ENCODE data around the gene PGP. TPM values are rescaled to one million over a fixed set of nuclear protein-coding genes. Genes with fewer than 3 reads are reported as not detected.

Gene PGP
- polyA plus RNA-seq, 1 donor (not counting 4 experiments of a cell fraction or from before 2014, with no cell fraction given): 10.3 TPM

- dilution Hi-C loops (cut with MboI; ENCODE audit: extremely low pct_ligation_motif_present, low sequenced_read_pairs): no loop called here
- Histone ChIP-seq H3K9ac (ENCODE audit: control insufficient read depth, extremely low read depth, insufficient read depth, low read length) (no peak overlapping the region), H3K27me3 (ENCODE audit: control insufficient read depth, extremely low read depth, insufficient read depth, low read length) (no peaks in the 10 kb centered on the region), H3K9me3 (ENCODE audit: control insufficient read depth, low read depth, low read length) (no peaks in the 10 kb centered on the region), H3K27ac (ENCODE audit: control insufficient read depth, insufficient read depth, low read length) (no peak overlapping the region), H3K36me3 (ENCODE audit: control insufficient read depth in 2 of 2, extremely low read depth in 1 of 2, insufficient read depth in 2 of 2, low read length in 2 of 2) (peaks cover 21 to 45% of the 10 kb centered on the region in 2 experiments), H3K9me1 (ENCODE audit: control insufficient read depth, extremely low read depth, insufficient read depth, low read length) (peaks cover 3% of the 10 kb centered on the region), H3K4me3 (ENCODE audit: control insufficient read depth in 2 of 3, extremely low read depth in 1 of 3, insufficient read depth in 2 of 3, low read depth in 1 of 3, low read length in 3 of 3) (no peak overlapping the region), H2AFZ (ENCODE audit: control insufficient read depth, low read length) (no peak overlapping the region), H4K20me1 (ENCODE audit: control insufficient read depth, extremely low read depth, insufficient read depth, low read length) (no peaks in the 10 kb centered on the region), H3K79me2 (ENCODE audit: control insufficient read depth, insufficient read depth, low read length) (peaks cover 41% of the 10 kb centered on the region), H3K4me1 (ENCODE audit: control insufficient read depth, extremely low read depth, insufficient read depth, low read length) (peaks cover 21% of the 10 kb centered on the region), H3K4me2 (ENCODE audit: control insufficient read depth, extremely low read depth, insufficient read depth, low read depth, low read length) (no peak overlapping the region)
- FAIRE-seq (no peak), DNase-seq (ENCODE audit: low read depth, low spot score) (no peak)
- TF ChIP-seq EZH2 (IDR thresholded peaks at IDR 0.05; ENCODE audit: low read length): no peak
Measured at GRCh38 chr16:2229091-2229490, 14.5 kb upstream of the PGP start.

- FAIRE-seq (no peak), DNase-seq (ENCODE audit: low read depth, low spot score) (no peak)
- peaks cover 46% of the 10 kb centered on the region for H3K79me2 ChIP-seq (ENCODE audit: control insufficient read depth, insufficient read depth, low read length)
- no peaks in the 10 kb centered on the region for H4K20me1 ChIP-seq (ENCODE audit: control insufficient read depth, extremely low read depth, insufficient read depth, low read length)
- H3K27me3 ChIP-seq (ENCODE audit: control insufficient read depth, extremely low read depth, insufficient read depth, low read length): no peaks in the 10 kb centered on the region
- H3K4me2 ChIP-seq (ENCODE audit: control insufficient read depth, extremely low read depth, insufficient read depth, low read depth, low read length): no peak overlapping the region
- peaks cover 21% of the 10 kb centered on the region for H3K4me1 ChIP-seq (ENCODE audit: control insufficient read depth, extremely low read depth, insufficient read depth, low read length)
- H3K9ac ChIP-seq (ENCODE audit: control insufficient read depth, extremely low read depth, insufficient read depth, low read length): no peak overlapping the region
- H3K9me1 ChIP-seq (ENCODE audit: control insufficient read depth, extremely low read depth, insufficient read depth, low read length): peaks cover 3% of the 10 kb centered on the region
- TF ChIP-seq CTCF (optimal IDR thresholded peaks at IDR 0.05 in 1 of 3, IDR thresholded peaks at IDR 0.05 in 1 of 3, conservative IDR thresholded peaks at IDR 0.05 in 1 of 3; ENCODE audit: extremely low read depth in 1 of 3, insufficient read depth in 2 of 3, low read length in 3 of 3): no peak
- no peak for TF ChIP-seq EZH2 (IDR thresholded peaks at IDR 0.05; ENCODE audit: low read length)
- H3K9me3 ChIP-seq (ENCODE audit: control insufficient read depth, low read depth, low read length): no peaks in the 10 kb centered on the region
- H3K27ac ChIP-seq (ENCODE audit: control insufficient read depth, insufficient read depth, low read length): no peak overlapping the region
- H3K36me3 ChIP-seq (ENCODE audit: control insufficient read depth in 2 of 2, extremely low read depth in 1 of 2, insufficient read depth in 2 of 2, low read length in 2 of 2): peaks cover 20 to 41% of the 10 kb centered on the region in 2 experiments
- dilution Hi-C loops (cut with MboI; ENCODE audit: extremely low pct_ligation_motif_present, low sequenced_read_pairs): no loop called here
- no peak overlapping the region for H3K4me3 ChIP-seq (ENCODE audit: control insufficient read depth in 2 of 3, extremely low read depth in 1 of 3, insufficient read depth in 2 of 3, low read depth in 1 of 3, low read length in 3 of 3)
- no peak overlapping the region for H2AFZ ChIP-seq (ENCODE audit: control insufficient read depth, low read length)
Measured at GRCh38 chr16:2228161-2228824, 13.7 kb upstream of the PGP start.

- Histone ChIP-seq H3K4me2 (ENCODE audit: control insufficient read depth, extremely low read depth, insufficient read depth, low read depth, low read length) (no peak overlapping the region), H2AFZ (ENCODE audit: control insufficient read depth, low read length) (no peak overlapping the region), H3K27me3 (ENCODE audit: control insufficient read depth, extremely low read depth, insufficient read depth, low read length) (no peaks in the 10 kb centered on the region), H3K9me1 (ENCODE audit: control insufficient read depth, extremely low read depth, insufficient read depth, low read length) (peaks cover 3% of the 10 kb centered on the region), H4K20me1 (ENCODE audit: control insufficient read depth, extremely low read depth, insufficient read depth, low read length) (no peaks in the 10 kb centered on the region), H3K79me2 (ENCODE audit: control insufficient read depth, insufficient read depth, low read length) (peaks cover 46% of the 10 kb centered on the region), H3K9ac (ENCODE audit: control insufficient read depth, extremely low read depth, insufficient read depth, low read length) (no peak overlapping the region), H3K4me1 (ENCODE audit: control insufficient read depth, extremely low read depth, insufficient read depth, low read length) (peaks cover 23% of the 10 kb centered on the region), H3K4me3 (ENCODE audit: control insufficient read depth in 2 of 3, extremely low read depth in 1 of 3, insufficient read depth in 2 of 3, low read depth in 1 of 3, low read length in 3 of 3) (no peak overlapping the region), H3K36me3 (ENCODE audit: control insufficient read depth in 2 of 2, extremely low read depth in 1 of 2, insufficient read depth in 2 of 2, low read length in 2 of 2) (peaks cover 7 to 28% of the 10 kb centered on the region in 2 experiments), H3K27ac (ENCODE audit: control insufficient read depth, insufficient read depth, low read length) (no peak overlapping the region), H3K9me3 (ENCODE audit: control insufficient read depth, low read depth, low read length) (no peaks in the 10 kb centered on the region)
- dilution Hi-C loops (cut with MboI; ENCODE audit: extremely low pct_ligation_motif_present, low sequenced_read_pairs): no loop called here
- TF ChIP-seq EZH2 (IDR thresholded peaks at IDR 0.05; ENCODE audit: low read length) (no peak), CTCF (optimal IDR thresholded peaks at IDR 0.05 in 1 of 3, IDR thresholded peaks at IDR 0.05 in 1 of 3, conservative IDR thresholded peaks at IDR 0.05 in 1 of 3; ENCODE audit: extremely low read depth in 1 of 3, insufficient read depth in 2 of 3, low read length in 3 of 3) (no peak)
- DNase-seq (ENCODE audit: low read depth, low spot score) (no peak), FAIRE-seq (no peak)
Measured at GRCh38 chr16:2226918-2227317, 12.3 kb upstream of the PGP start.
